GM18870 (cell line): ENCODE data around the gene TUG1.

Source experiments
- ATAC-seq: cut with Tn5 transposase; IDR thresholded peaks from one replicate; pipeline ENCODE4 v1.9.1; 2021; ENCODE audit warnings: moderate library complexity; ENCODE audit not compliant: unreplicated experiment

The TUG1 gene

GRCh38 chr22:30947173-30947815, 21.8 kb upstream of the TUG1 start:
- no peak for ATAC-seq

DNA sequence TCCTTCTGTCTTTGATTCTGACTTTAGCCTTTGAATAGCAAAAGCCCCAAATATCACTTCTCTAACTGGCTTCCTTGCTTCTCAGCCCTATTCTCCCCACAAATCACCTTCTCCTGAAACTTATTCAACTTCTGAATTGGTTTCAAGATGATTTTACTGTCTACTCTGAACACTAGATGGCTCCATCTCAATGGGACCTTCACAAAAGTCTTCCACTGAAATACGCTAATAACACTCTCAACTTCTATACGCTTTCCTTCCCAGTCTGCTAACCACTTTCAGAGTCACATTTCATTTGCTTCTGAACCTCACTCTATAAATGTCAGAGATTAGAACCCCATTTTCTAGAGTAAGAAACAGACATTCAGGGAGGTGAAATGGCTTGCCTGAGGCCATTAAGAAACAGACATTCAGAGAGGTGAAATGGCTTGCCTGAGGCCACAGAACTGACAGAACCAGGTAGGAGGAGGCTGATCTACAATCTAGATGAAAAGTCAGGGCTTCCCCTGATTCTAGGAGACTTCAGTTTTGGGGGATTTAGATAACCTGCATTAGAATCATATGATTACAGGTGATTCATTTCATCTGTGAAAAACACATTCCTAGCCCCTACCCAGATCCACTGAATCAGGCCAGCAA, 21.1 kb upstream of the TUG1 start:
- ATAC-seq = no peak

- ATAC-seq = no peak
Measured at GRCh38 chr22:30948930-30949342, 20.1 kb upstream of the TUG1 start.

GRCh38 chr22:30949934-30950660, 19.0 kb upstream of the TUG1 start:
- ATAC-seq = no peak

- ATAC-seq = no peak
Measured at GRCh38 chr22:30953206-30953605, 15.9 kb upstream of the TUG1 start.

- ATAC-seq = no peak
Measured at GRCh38 chr22:30955153-30955552, 13.9 kb upstream of the TUG1 start.

DNA sequence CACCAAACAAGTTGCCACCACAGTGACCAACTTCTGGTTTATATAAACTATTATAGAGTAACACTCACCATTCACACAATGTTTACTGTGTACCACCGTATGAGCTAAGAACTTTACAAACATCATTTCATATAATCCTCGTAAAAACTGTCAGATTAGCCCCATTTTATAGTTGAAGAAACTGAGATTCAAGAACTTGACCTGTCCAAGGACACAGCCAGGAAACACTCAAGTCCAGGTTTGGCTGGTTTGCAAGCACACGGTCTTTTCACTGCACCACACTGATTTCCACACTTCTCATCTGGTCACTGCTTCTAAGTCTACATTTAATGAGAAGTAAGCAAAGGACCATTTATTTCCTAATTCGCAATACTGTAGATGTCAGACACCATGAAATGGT, 4.2 kb upstream of the TUG1 start:
- no peak for ATAC-seq

GRCh38 chr22:30968015-30968923, 796 bp upstream of the TUG1 start, which contains the start of gene MORC2:
MORC2 (minus strand) TSS chr22:30968774; CDS start chr22:30967889, 885 bp downstream.
- peak; percentile 18 for ATAC-seq

DNA sequence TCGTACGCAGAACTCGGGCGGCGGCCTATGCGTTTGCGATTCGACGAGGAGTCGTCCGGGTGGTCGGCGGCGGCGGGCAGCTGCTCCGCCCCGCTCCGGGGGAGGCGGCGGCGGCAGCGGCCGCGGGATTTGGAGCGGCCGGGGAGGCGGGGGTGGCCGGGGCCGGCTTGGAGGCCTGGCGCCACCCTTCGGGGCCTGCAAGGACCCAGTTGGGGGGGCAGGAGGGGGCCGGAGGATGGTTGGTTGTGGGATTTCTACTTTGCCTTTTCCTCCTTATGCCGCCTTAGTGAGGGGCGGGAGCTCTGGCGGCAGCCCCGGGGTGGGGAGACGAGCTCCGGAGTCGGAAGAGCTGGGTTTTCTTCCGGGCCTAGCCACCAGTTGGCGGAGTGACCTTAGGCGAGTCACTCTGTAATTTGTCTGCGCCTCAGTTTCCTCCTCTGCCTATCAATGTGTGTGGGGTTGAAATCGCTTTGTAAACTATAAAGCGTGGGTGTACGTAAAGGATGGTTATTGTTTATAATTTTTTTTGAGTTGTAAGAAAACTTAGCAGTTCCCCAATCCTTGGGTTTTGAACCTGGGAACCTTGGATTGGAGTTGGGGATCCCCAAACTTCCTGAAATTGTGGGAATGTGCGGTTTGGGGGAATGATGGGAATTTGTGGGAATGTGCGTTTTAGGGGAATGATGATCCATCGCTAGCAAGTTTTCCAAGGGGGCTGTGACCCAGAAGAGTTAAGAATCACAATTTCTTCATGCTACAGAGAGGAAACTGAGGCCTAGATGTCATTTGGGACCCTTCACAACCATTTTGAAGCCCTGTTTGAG, 679 bp downstream of the TUG1 start:
- ATAC-seq = peak; percentile 6

DNA sequence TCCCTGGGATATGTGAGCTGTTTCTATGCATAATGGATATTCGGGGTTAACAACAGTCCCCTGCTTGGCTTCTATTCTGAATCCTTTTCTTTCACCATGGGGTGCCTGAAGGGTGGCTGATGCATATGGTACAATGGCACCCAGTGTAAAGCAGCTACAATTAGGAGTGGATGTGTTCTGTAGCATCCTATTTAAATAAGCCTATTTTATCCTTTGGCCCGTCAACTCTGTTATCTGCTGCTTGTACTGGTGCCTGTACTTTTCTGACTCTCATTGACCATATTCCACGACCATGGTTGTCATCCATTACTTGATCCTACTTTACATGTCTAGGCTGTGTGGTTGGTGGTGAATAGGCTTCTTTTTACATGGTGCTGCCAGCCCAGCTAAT, 1.3 kb downstream of the TUG1 start:
- no peak for ATAC-seq

GRCh38 chr22:30978304-30978962, 9.4 kb downstream of the TUG1 start:
- ATAC-seq = no peak

DNA sequence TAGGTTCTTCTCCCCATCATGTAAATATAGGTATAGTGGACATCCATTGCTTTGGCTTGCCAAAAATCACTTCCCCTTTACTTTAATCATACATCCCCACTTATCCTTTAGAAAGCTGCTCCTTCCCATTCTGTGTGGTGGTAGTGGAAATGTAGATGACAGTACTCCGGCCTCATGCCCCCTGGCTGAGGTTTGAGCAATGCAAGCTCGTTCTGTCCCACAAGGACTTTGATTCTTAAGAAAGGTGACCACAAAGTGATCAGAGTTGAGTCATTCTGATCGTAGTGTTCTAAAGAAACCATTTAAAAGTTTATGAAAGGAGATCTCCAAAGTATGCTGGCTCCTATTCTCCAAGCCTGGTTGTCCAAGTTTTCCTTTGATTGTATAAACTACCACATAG, 10.9 kb downstream of the TUG1 start:
- ATAC-seq = no peak

DNA sequence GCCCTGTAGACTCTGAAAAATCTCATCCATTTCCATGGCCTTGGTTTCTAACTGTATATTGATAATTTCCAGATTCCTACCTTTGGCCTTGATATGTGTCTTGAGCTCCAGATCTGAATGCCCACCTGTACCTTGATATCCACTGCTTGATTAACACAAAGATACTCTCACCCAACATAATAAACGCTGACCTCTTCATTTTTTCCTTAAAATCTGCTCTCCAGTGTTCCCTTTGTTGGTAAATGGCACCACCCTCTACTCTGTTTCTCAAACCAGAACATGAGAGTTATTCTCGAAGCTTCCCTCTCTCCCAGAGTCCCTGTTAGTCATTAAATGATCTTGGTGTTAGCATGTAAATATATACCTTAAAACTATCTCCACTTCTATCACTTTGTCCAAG, 13.4 kb downstream of the TUG1 start:
- ATAC-seq = no peak

DNA sequence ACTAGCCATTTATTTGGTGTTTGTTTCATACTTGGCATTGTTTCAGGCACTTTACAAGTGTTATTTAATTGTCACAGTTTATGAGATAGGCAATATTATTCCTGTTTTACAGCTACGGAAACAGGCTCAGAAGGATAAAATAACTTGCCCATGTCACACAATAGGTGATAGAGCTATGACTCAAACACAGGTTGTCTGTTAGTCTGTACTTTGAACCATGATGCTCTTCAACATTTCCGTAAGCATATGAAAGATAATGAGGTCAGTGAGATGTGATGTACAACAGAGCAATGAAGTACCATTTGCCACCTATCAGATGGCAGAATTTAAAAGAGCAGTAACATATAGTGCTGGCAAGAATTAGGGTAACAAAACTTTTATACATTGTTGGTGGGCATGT, 15.3 kb downstream of the TUG1 start:
- no peak for ATAC-seq

GRCh38 chr22:30985561-30986208, 16.6 kb downstream of the TUG1 start:
- ATAC-seq = no peak

DNA sequence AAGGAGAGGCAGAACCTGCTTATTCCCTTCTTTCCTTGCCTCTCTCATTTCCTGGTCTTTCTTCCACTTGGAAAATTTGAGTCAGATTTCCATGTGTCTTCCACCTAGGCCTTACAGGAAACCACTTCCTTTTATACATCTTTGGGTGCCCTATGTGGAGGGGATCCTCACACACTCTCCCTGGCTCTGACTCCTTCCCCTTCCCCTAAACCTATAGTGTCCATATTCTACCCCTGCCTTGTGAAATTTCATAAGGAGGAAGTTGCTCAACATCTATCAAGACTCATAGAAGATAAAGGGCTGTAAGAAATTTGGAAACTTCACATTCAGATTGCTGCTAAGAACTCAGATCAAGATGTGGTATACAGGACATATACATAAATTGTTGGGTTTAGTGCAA, 20.4 kb downstream of the TUG1 start:
- ATAC-seq = no peak

- no peak for ATAC-seq
Measured at GRCh38 chr22:30990690-30991089, 21.6 kb downstream of the TUG1 start.

DNA sequence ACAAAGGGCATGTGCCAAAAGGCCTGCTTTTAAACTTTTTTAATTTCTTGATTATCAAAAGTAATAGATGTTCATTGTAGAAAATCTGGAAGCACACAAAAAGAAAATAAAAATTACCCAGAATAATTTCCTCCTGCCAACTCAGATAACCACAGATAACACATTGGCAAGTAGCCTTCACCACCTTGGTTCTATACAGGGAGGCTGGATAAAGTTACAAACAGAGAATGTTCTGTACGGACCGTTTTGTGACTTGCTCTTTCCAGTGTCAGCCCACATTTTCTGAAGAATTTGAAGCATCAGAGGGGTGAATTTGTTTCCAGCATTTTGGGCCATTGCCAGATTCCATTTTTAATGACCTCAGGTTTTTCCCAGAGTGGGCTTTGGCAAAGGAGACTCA, 23.5 kb downstream of the TUG1 start:
- no peak for ATAC-seq

- ATAC-seq = no peak
Measured at GRCh38 chr22:30994960-30995359, 25.9 kb downstream of the TUG1 start.
